HUES6 (cell line): ENCODE data around the gene PLAC1.

Experiments
- H3K27ac ChIP-seq: 2 replicates; pipeline ENCODE4 v1.7.0; 2013; ENCODE audit warnings: low read depth, mild to moderate bottlenecking, low read length, inconsistent platforms
- H3K27me3 ChIP-seq: 2 replicates; pipeline ENCODE4 v1.6.1; 2013; ENCODE audit warnings: low read length; ENCODE audit not compliant: control insufficient read depth, insufficient read depth
- H3K36me3 ChIP-seq: 2 replicates; pipeline ENCODE4 v1.6.1; 2013; ENCODE audit warnings: low read length; ENCODE audit not compliant: control insufficient read depth, insufficient read depth
- H3K4me1 ChIP-seq: 2 replicates; pipeline ENCODE4 v1.6.1; 2013; ENCODE audit warnings: low read length; ENCODE audit not compliant: control insufficient read depth, insufficient read depth
- H3K4me3 ChIP-seq: 2 replicates; pipeline ENCODE4 v1.5.1; 2013; ENCODE audit warnings: low read depth, low read length
- H3K9ac ChIP-seq: one replicate; pipeline ENCODE4 v1.6.1; 2013; ENCODE audit warnings: mild to moderate bottlenecking, low read length
- H3K9me3 ChIP-seq: 2 replicates; pipeline ENCODE4 v1.6.1; 2013; ENCODE audit warnings: low read depth, low read length; ENCODE audit not compliant: control insufficient read depth, insufficient read depth

Gene PLAC1

GRCh38 chrX:134670134-134670924 lies 12.1 kb upstream of the PLAC1 start:
- Histone ChIP-seq H3K27me3 (peaks cover 9% of the 10 kb centered on the region; the same call in 1 of the 2 replicates), H3K4me3 (no peak overlapping the region), H3K36me3 (no peaks in the 10 kb centered on the region), H3K9me3 (no peaks in the 10 kb centered on the region), H3K27ac (no peak overlapping the region; the same call in 1 of the 2 replicates), H3K4me1 (peaks cover 18% of the 10 kb centered on the region), H3K9ac (peak overlapping the region; percentile 8)

- Histone ChIP-seq H3K27me3 (peaks cover 9% of the 10 kb centered on the region; the same call in 1 of the 2 replicates), H3K4me1 (peaks cover 18% of the 10 kb centered on the region)
Observed at GRCh38 chrX:134669378-134670098, 11.3 kb upstream of the PLAC1 start.

GRCh38 chrX:134664202-134664601 lies 5.9 kb upstream of the PLAC1 start:
- H3K4me1 ChIP-seq: peaks cover 27% of the 10 kb centered on the region
- no peak overlapping the region for H3K27ac ChIP-seq
- no peak overlapping the region for H3K9ac ChIP-seq
- no peaks in the 10 kb centered on the region for H3K9me3 ChIP-seq
- H3K27me3 ChIP-seq: peaks cover 9% of the 10 kb centered on the region; the same call in 1 of the 2 replicates
- H3K36me3 ChIP-seq: no peaks in the 10 kb centered on the region
- H3K4me3 ChIP-seq: no peak overlapping the region

More at GRCh38 chrX:134669378-134670098, 11.3 kb upstream of the PLAC1 start:
- no peak overlapping the region for H3K27ac ChIP-seq
- no peaks in the 10 kb centered on the region for H3K9me3 ChIP-seq
- H3K36me3 ChIP-seq: no peaks in the 10 kb centered on the region
- H3K4me3 ChIP-seq: no peak overlapping the region
- peak overlapping the region; percentile 35 for H3K9ac ChIP-seq

- peaks cover 9% of the 10 kb centered on the region; the same call in 1 of the 2 replicates for H3K27me3 ChIP-seq
- no peak overlapping the region for H3K4me3 ChIP-seq
- H3K9me3 ChIP-seq: no peaks in the 10 kb centered on the region
- H3K9ac ChIP-seq: no peak overlapping the region
- no peaks in the 10 kb centered on the region for H3K36me3 ChIP-seq
- peaks cover 29% of the 10 kb centered on the region for H3K4me1 ChIP-seq
- H3K27ac ChIP-seq: no peak overlapping the region
Observed at GRCh38 chrX:134661295-134661694, 3.0 kb upstream of the PLAC1 start.

GRCh38 chrX:134660627-134661026 lies 2.4 kb upstream of the PLAC1 start:
- H3K4me3 ChIP-seq: no peak overlapping the region
- H3K4me1 ChIP-seq: peaks cover 29% of the 10 kb centered on the region
- H3K9me3 ChIP-seq: no peaks in the 10 kb centered on the region
- H3K27ac ChIP-seq: no peak overlapping the region
- no peaks in the 10 kb centered on the region for H3K36me3 ChIP-seq
- H3K27me3 ChIP-seq: peaks cover 3% of the 10 kb centered on the region; the same call in 1 of the 2 replicates
- H3K9ac ChIP-seq: no peak overlapping the region

- H3K4me3 ChIP-seq: no peak overlapping the region
- no peak overlapping the region for H3K27ac ChIP-seq
- H3K27me3 ChIP-seq: no peaks in the 10 kb centered on the region; the same call in 1 of the 2 replicates
- H3K4me1 ChIP-seq: peaks cover 29% of the 10 kb centered on the region
- H3K9ac ChIP-seq: no peak overlapping the region
- H3K9me3 ChIP-seq: no peaks in the 10 kb centered on the region
- H3K36me3 ChIP-seq: no peaks in the 10 kb centered on the region
Observed at GRCh38 chrX:134659761-134660160, 1.5 kb upstream of the PLAC1 start.

GRCh38 chrX:134658760-134659023 lies 421 bp upstream of the PLAC1 start:
- no peaks in the 10 kb centered on the region for H3K9me3 ChIP-seq
- H3K4me1 ChIP-seq: peaks cover 21% of the 10 kb centered on the region
- no peak overlapping the region for H3K9ac ChIP-seq
- H3K4me3 ChIP-seq: no peak overlapping the region
- no peak overlapping the region for H3K27ac ChIP-seq
- no peaks in the 10 kb centered on the region; the same call in 1 of the 2 replicates for H3K27me3 ChIP-seq
- no peaks in the 10 kb centered on the region for H3K36me3 ChIP-seq

GRCh38 chrX:134654398-134655012 lies 3.8 kb downstream of the PLAC1 start:
- Histone ChIP-seq H3K27me3 (peaks cover 2% of the 10 kb centered on the region; the same call in 1 of the 2 replicates), H3K4me1 (0 out of 2 replicates have a peak, but pooled peaks cover 3% of the 10 kb centered on the region), H3K9ac (no peak overlapping the region)

GRCh38 chrX:134653835-134654234 lies 4.4 kb downstream of the PLAC1 start:
- Histone ChIP-seq H3K27me3 (peaks cover 2% of the 10 kb centered on the region; the same call in 1 of the 2 replicates), H3K4me1 (0 out of 2 replicates have a peak, but pooled peaks cover 3% of the 10 kb centered on the region), H3K4me3 (no peak overlapping the region), H3K27ac (no peak overlapping the region), H3K9ac (no peak overlapping the region), H3K9me3 (no peaks in the 10 kb centered on the region), H3K36me3 (no peaks in the 10 kb centered on the region)

More at GRCh38 chrX:134654398-134655012, 3.8 kb downstream of the PLAC1 start:
- no peaks in the 10 kb centered on the region for H3K36me3 ChIP-seq
- H3K4me3 ChIP-seq: no peak overlapping the region
- H3K27ac ChIP-seq: no peak overlapping the region
- no peaks in the 10 kb centered on the region for H3K9me3 ChIP-seq

- Histone ChIP-seq H3K4me3 (no peak overlapping the region), H3K36me3 (no peaks in the 10 kb centered on the region), H3K9ac (no peak overlapping the region), H3K4me1 (no peaks in the 10 kb centered on the region), H3K27me3 (peaks cover 2% of the 10 kb centered on the region; the same call in 1 of the 2 replicates), H3K9me3 (no peaks in the 10 kb centered on the region), H3K27ac (no peak overlapping the region)
Observed at GRCh38 chrX:134650701-134651100, 7.6 kb downstream of the PLAC1 start.

- no peak overlapping the region for H3K9ac ChIP-seq
- no peak overlapping the region for H3K4me3 ChIP-seq
- no peaks in the 10 kb centered on the region for H3K36me3 ChIP-seq
- peaks cover 2% of the 10 kb centered on the region; the same call in 1 of the 2 replicates for H3K27me3 ChIP-seq
- H3K27ac ChIP-seq: no peak overlapping the region
- H3K4me1 ChIP-seq: no peaks in the 10 kb centered on the region
- no peaks in the 10 kb centered on the region for H3K9me3 ChIP-seq
Observed at GRCh38 chrX:134649770-134650169, 8.5 kb downstream of the PLAC1 start.
